Endothelial cell of umbilical vein (primary cell): Measurements from ENCODE around the gene PRKD2. TPM values are rescaled to one million over a fixed set of nuclear protein-coding genes. Genes with fewer than 3 reads are reported as not detected.

Experiments
- BruUV-seq: library from RNA; stranded (reverse); fragments of 400-500 nt; replicated peaks from 2 replicates; lab custom pipeline; 2021; lab: Mats Ljungman, UMichigan
- CTCF ChIA-PET: fragments of 300-600, 350-600 bp; sonication (Branson Sonifier 250); formaldehyde crosslinking; loops from one replicate; lab custom pipeline; 2021; ENCODE audit warnings: antibody characterized with exemption, inconsistent platforms; lab: Charles Lee
- POLR2A ChIA-PET: fragments of 300-600, 350-600 bp; sonication (Branson Sonifier 250); formaldehyde crosslinking; loops from one replicate; lab custom pipeline; 2021; ENCODE audit warnings: antibody characterized with exemption, inconsistent platforms; lab: Charles Lee
- DNase-seq: peaks from one replicate; pipeline ENCODE4 v3.0.0-alpha.2; 2011; ENCODE audit warnings: low read depth, low spot score
- FAIRE-seq: peaks from 2 replicates; lab custom pipeline; 2011; peaks lifted over from hg19 to GRCh38; lab: Jason Lieb, UNC
- H2AFZ ChIP-seq: 2 replicates; pipeline ENCODE4 v1.6.0; 2012; ENCODE audit warnings: low read depth, low read length, control low read depth, inconsistent platforms
- H3K27ac ChIP-seq: 2 replicates; pipeline ENCODE4 v1.5.1; 2011; ENCODE audit warnings: low read depth, mild to moderate bottlenecking, control low read depth, low read length, moderate library complexity; ENCODE audit not compliant: insufficient read depth
- H3K27me3 ChIP-seq, 2 experiments: 2 replicates each; pipeline versions ENCODE4 v1.6.0 to v1.6.1; 2011; ENCODE audit warnings: low read length in 2 of 2, mixed read lengths in 1 of 2; ENCODE audit not compliant: control insufficient read depth in 2 of 2, insufficient read depth in 2 of 2
- H3K36me3 ChIP-seq, 2 experiments: 2 replicates in 1 of 2; 3 replicates in 1 of 2; pipeline ENCODE4 v1.5.1; 2011; ENCODE audit warnings: low read length in 2 of 2, mild to moderate bottlenecking in 1 of 2, moderate library complexity in 1 of 2; ENCODE audit not compliant: control insufficient read depth in 2 of 2, insufficient read depth in 2 of 2; ENCODE audit errors: extremely low read depth in 1 of 2
- H3K4me1 ChIP-seq: 3 replicates; pipeline ENCODE4 v1.5.1; 2011; ENCODE audit warnings: mild to moderate bottlenecking, low read length; ENCODE audit not compliant: control insufficient read depth, insufficient read depth; ENCODE audit errors: extremely low read depth
- H3K4me2 ChIP-seq: 2 replicates; pipeline ENCODE4 v1.6.1; 2011; ENCODE audit warnings: low read length, control low read depth, mixed read lengths; ENCODE audit not compliant: insufficient read depth
- H3K4me3 ChIP-seq, 3 experiments: fragments of 200-600 bp in 1 of 3; sonication (generic), shearing (Covaris generic) in 1 of 3; replicated peaks in 1 of 3; 2 replicates each; pipeline ENCODE4 v1.5.1; 2011 to 2016; ENCODE audit warnings: control low read depth in 3 of 3, low read length in 3 of 3, mild to moderate bottlenecking in 2 of 3, inconsistent platforms in 1 of 3, low read depth in 1 of 3, moderate library complexity in 1 of 3; ENCODE audit not compliant: insufficient read depth in 1 of 3
- H3K79me2 ChIP-seq: 2 replicates; pipeline ENCODE4 v1.6.0; 2012; ENCODE audit warnings: low read length, inconsistent platforms; ENCODE audit not compliant: control insufficient read depth, insufficient read depth
- H3K9ac ChIP-seq: replicated peaks from 2 replicates; pipeline ENCODE3; 2011; ENCODE audit warnings: low read length, control low read depth; ENCODE audit not compliant: insufficient read depth; ENCODE audit errors: extremely low read depth
- H3K9me1 ChIP-seq: replicated peaks from 3 replicates; pipeline ENCODE4 v1.6.0; 2011; ENCODE audit warnings: mild to moderate bottlenecking, low read length; ENCODE audit not compliant: control insufficient read depth, insufficient read depth; ENCODE audit errors: extremely low read depth
- H3K9me3 ChIP-seq: replicated peaks from 2 replicates; pipeline ENCODE4 v1.5.1; 2012; ENCODE audit warnings: low read length, inconsistent platforms; ENCODE audit not compliant: control insufficient read depth, insufficient read depth
- H4K20me1 ChIP-seq: replicated peaks from 2 replicates; pipeline ENCODE3; 2011; ENCODE audit warnings: mild to moderate bottlenecking, low read length; ENCODE audit not compliant: control insufficient read depth, insufficient read depth; ENCODE audit errors: extremely low read depth
- EZH2 ChIP-seq: IDR thresholded peaks from 2 replicates; pipeline ENCODE4 v1.6.1; 2012; ENCODE audit warnings: borderline replicate concordance, low read depth, mild to moderate bottlenecking, moderate library complexity, low read length, inconsistent platforms; ENCODE audit not compliant: severe bottlenecking
- FOS ChIP-seq: IDR thresholded peaks from 2 replicates; pipeline ENCODE4 v1.6.1; 2011; ENCODE audit warnings: mild to moderate bottlenecking, low read length, moderate library complexity, borderline replicate concordance; ENCODE audit not compliant: insufficient read depth
- GATA2 ChIP-seq: IDR thresholded peaks from 2 replicates; pipeline ENCODE4 v1.7.0; 2011; ENCODE audit warnings: low read depth, mild to moderate bottlenecking, moderate library complexity, mixed read lengths, low read length; ENCODE audit not compliant: insufficient read length, insufficient read depth
- JUN ChIP-seq: IDR thresholded peaks from 2 replicates; pipeline ENCODE4 v1.6.1; 2011; ENCODE audit warnings: borderline replicate concordance, low read depth; ENCODE audit not compliant: insufficient read length, insufficient read depth
- MYC ChIP-seq: IDR thresholded peaks from one replicate; pipeline ENCODE4 v1.6.1; 2011; ENCODE audit warnings: mild to moderate bottlenecking, low read depth, low read length
- POLR2A ChIP-seq: IDR thresholded peaks from 2 replicates; pipeline ENCODE4 v1.6.1; 2012; ENCODE audit warnings: low read depth, mild to moderate bottlenecking, control low read depth, low read length
- POLR2AphosphoS5 ChIP-seq: IDR thresholded peaks from 2 replicates; pipeline ENCODE4 v1.6.1; 2012; ENCODE audit warnings: low read depth, mild to moderate bottlenecking, control low read depth, low read length, moderate library complexity; ENCODE audit not compliant: insufficient read depth
- dilution Hi-C: fragments of 300-500 bp; cut with MboI; formaldehyde crosslinking; loops from one replicate; pipeline ENCODE4 v1.15.0; 2019; ENCODE audit warnings: low sequenced_read_pairs; ENCODE audit not compliant: extremely low pct_ligation_motif_present
- intact Hi-C: fragments of 100-400 bp; cut with micrococcal nuclease; formaldehyde crosslinking; loops from one replicate; pipeline ENCODE4 v1.10.0; 2022
- polyA plus RNA-seq, 4 experiments: library from polyadenylated mRNA; depleted of rRNA in 3 of 4; stranded (reverse) in 3 of 4; unstranded in 1 of 4; fragments of >200 nt; gene quantifications; 2 replicates each; pipeline versions ENCODE4 v1.2.1 to v1.2.3, GENCODE V29; 2011 to 2012; ENCODE audit warnings: missing spikeins in 1 of 4
- total RNA-seq: library from RNA; stranded (reverse); gene quantifications from 2 replicates; pipeline ENCODE4 v1.2.3, GENCODE V29; 2021
- TF ChIP-seq, protein P1 (sequence below), 2 donors: IDR thresholded peaks; 1 replicate in 1 of 2; 2 replicates in 1 of 2; pipeline ENCODE4 v1.5.1; 2011; ENCODE audit warnings: low read length in 2 of 2, mild to moderate bottlenecking in 2 of 2, moderate library complexity in 2 of 2, control low read depth in 1 of 2, inconsistent platforms in 1 of 2, low read depth in 1 of 2; ENCODE audit not compliant: insufficient read depth in 1 of 2; ENCODE audit errors: extremely low read depth in 1 of 2
- TF ChIP-seq, protein P2 (sequence below): IDR thresholded peaks from 2 replicates; pipeline ENCODE4 v1.6.1; 2011; ENCODE audit not compliant: insufficient read depth, insufficient read length

Gene PRKD2
- total and polyA plus RNA-seq, 2 donors (not counting 3 experiments of a cell fraction or from before 2014, with no cell fraction given): 40.4 to 94.9 TPM

DNA sequence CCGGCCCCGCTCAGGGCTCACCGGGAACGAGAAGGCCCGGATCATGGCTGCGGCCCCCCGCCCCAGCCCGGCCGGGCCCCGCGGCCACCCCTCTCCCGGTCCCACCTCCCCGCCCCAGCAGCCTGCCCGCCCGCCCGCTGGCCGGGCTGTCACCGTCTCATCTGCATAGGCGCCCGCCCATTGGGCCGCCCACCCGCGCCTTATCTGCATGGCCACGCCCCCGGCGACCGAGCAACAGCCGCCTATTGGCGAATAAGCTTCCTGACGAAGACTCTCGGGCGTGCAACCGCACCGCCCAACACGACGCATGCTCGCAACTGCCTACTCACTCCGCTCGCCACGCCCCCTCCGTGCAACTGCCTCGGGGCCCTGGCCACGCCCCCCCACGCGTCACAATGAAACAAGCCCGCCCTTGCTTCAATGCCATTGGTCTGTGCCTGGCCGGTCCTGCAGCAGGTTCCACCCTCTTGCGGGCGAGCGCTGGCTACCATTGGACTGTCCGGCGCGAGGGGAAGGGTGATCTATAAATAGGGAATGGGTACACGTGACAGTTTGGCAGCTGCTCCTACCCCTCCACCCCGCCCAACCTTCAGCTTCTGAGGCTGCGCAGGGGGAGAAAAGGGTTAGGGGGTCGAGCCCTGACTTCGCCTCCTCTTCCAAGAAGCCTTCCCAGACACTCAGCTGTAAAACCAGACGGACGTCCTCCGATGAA lies 55.7 kb downstream of the PRKD2 start, which contains the start of gene DACT3:
Gene DACT3, minus strand, starts transcription at position 163 of the 712 bp plus-strand sequence. Its CDS starts 118 bp downstream, at position 45.
- H3K9ac ChIP-seq: peak within 1 kb of the TSS; percentile 51

More for the DNA sequence above, 55.7 kb downstream of the PRKD2 start, which contains the start of gene DACT3:
- no peaks in the 10 kb centered on the region for H3K36me3 ChIP-seq
- dilution Hi-C loops: no loop called here
- BruUV-seq: no TSS peak
- no peaks in the 10 kb centered on the region for H3K79me2 ChIP-seq
- H3K4me3 ChIP-seq: peak within 1 kb of the TSS; percentile 29 to 57 (median 33)
- peak; percentile 100 for DNase-seq
- H3K4me2 ChIP-seq: peak within 1 kb of the TSS; percentile 79
- H3K27me3 ChIP-seq: peaks cover 13 to 22% of the 10 kb centered on the region in 2 experiments
- POLR2A ChIA-PET: interaction anchor here (0.7 to 1.9 kb wide), 7 partner anchors 36 to 868 kb away, joined by 3 to 8 read pairs (median 4); partner anchors contain the start of genes PTGIR and SLC1A5
- H3K27ac ChIP-seq: peak within 1 kb of the TSS; percentile 34
- intact Hi-C loops: loop anchor here (1.0 to 2.0 kb wide), 2 partner anchors 27 to 54 kb away; no protein-coding TSS in a partner anchor
- peak within 1 kb of the TSS; percentile 76 for H2AFZ ChIP-seq
- no peaks in the 10 kb centered on the region for H3K9me1 ChIP-seq
- no peaks in the 10 kb centered on the region for H3K9me3 ChIP-seq
- H3K4me1 ChIP-seq: peaks cover 14% of the 10 kb centered on the region
- CTCF ChIA-PET: interaction anchor here (0.6 to 7.9 kb wide), 22 partner anchors 9 to 132 kb away, joined by 3 to 422 read pairs (median 10); partner anchors contain the start of genes CALM3 and GNG8
- peak; percentile 100 for FAIRE-seq
- no peak for TF ChIP-seq POLR2A
- TF ChIP-seq EZH2: no peak
- TF ChIP-seq GATA2: no peak
- TF ChIP-seq JUN: no peak
- no peak for TF ChIP-seq POLR2AphosphoS5
- TF ChIP-seq, protein P1, sequence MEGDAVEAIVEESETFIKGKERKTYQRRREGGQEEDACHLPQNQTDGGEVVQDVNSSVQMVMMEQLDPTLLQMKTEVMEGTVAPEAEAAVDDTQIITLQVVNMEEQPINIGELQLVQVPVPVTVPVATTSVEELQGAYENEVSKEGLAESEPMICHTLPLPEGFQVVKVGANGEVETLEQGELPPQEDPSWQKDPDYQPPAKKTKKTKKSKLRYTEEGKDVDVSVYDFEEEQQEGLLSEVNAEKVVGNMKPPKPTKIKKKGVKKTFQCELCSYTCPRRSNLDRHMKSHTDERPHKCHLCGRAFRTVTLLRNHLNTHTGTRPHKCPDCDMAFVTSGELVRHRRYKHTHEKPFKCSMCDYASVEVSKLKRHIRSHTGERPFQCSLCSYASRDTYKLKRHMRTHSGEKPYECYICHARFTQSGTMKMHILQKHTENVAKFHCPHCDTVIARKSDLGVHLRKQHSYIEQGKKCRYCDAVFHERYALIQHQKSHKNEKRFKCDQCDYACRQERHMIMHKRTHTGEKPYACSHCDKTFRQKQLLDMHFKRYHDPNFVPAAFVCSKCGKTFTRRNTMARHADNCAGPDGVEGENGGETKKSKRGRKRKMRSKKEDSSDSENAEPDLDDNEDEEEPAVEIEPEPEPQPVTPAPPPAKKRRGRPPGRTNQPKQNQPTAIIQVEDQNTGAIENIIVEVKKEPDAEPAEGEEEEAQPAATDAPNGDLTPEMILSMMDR (IDR thresholded peaks at IDR 0.05; ENCODE audit: extremely low read depth in 1 of 2, insufficient read depth in 1 of 2, low read depth in 1 of 2, low read length in 2 of 2): no peak
- TF ChIP-seq MYC: no peak
- TF ChIP-seq, protein P2, sequence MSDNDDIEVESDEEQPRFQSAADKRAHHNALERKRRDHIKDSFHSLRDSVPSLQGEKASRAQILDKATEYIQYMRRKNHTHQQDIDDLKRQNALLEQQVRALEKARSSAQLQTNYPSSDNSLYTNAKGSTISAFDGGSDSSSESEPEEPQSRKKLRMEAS: peak; percentile 81
- no peak for TF ChIP-seq FOS
- H4K20me1 ChIP-seq: no peaks in the 10 kb centered on the region
